ENCODE measurements around the gene AMIGO3. TPM values are rescaled to one million over a fixed set of nuclear protein-coding genes. Genes with fewer than 3 reads are reported as not detected.
A peak's percentile ranks its signal among the peaks of the same experiment; 100 is the strongest.

AMIGO3 gene
- total and polyA plus RNA-seq, 10 of the 15 experiments (the other 5 are each of a cell fraction or from before 2014, with no cell fraction given): 0.07 to 1.3 (median 0.44) TPM; not detected in 3

DNA sequence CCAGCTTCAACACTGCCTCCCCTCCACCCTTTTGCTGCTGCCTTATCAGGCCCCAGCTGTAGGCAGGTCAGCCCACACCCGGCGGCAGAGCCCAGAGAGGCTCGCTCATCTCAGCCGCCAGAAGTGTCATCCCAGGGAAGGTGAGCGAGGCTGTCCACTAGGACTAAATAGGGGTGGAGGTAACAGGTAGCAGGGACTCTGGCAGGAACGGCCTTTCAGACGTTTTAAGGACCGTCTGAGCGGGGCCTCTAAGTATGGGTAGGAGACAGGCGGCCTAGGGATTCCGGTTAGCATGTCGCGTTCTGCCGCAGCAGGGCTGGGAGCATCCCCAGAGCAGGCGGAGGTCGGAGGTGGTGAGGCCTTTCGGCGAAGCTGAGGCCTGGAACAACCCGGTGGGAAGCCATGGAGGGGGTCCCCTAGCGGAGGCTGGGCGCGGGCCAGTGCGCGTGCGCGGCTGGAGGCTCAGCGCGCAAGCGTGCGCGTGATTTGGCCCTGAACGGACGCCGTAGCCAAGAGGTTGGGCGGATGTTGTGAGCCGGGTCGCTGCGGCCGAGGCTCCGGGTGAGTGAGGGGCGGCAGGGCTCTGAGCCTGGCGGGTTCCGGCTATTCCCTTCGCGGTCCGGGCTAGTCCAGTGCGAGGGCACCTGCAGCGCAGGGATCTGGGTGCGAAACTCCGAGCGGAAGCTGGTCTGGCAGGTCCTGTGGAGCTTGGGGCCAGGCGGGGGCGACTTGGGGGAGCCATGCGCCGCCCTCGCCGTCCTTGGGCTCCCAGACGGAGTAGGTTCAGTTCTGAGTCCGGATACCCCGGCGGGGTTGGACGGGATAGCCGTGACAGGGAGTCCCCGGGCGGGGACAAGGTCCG is 30.2 kb downstream of the AMIGO3 start, which contains the start of the genes MST1 and RNF123 (continued):
- TF ChIP-seq E2F8 (IDR thresholded peaks at IDR 0.05; ENCODE audit: low read depth, partially characterized antibody) (no peak), BMI1 (IDR thresholded peaks at IDR 0.05; ENCODE audit: borderline replicate concordance) (no peak), TARDBP (IDR thresholded peaks at IDR 0.05; ENCODE audit: borderline replicate concordance) (0 out of 2 replicates have a peak, but pooled peaks have one; percentile 59), ATF7 (IDR thresholded peaks at IDR 0.05; ENCODE audit: low read depth) (no peak), POLR2AphosphoS2 (IDR thresholded peaks at IDR 0.05; ENCODE audit: low read depth, low read length) (no peak), NFYA (IDR thresholded peaks at IDR 0.05; ENCODE audit: borderline replicate concordance, low read depth, low read length) (no peak), RUNX3 (IDR thresholded peaks at IDR 0.05; ENCODE audit: low read length) (peak; percentile 39; the same call in 1 of the 2 replicates), ZNF207 (IDR thresholded peaks at IDR 0.05; ENCODE audit: borderline replicate concordance) (peak; percentile 69; the same call in 1 of the 2 replicates), ZSCAN29 (IDR thresholded peaks at IDR 0.05) (no peak), SREBF2 (IDR thresholded peaks at IDR 0.05; ENCODE audit: low read length) (no peak), BACH1 (IDR thresholded peaks at IDR 0.05; ENCODE audit: borderline replicate concordance) (peak; percentile 34; the same call in 1 of the 2 replicates), MXI1 (IDR thresholded peaks at IDR 0.05; ENCODE audit: low read depth, low read length) (peak; percentile 77; the same call in 1 of the 2 replicates), IRF5 (IDR thresholded peaks at IDR 0.05; ENCODE audit: borderline replicate concordance) (no peak), TBL1XR1 (IDR thresholded peaks at IDR 0.05; ENCODE audit: low read depth, low read length) (no peak), GATAD2B (conservative IDR thresholded peaks at IDR 0.05; ENCODE audit: low read depth) (peak; percentile 64; the same call in 1 of the 2 replicates), RFX5 (IDR thresholded peaks at IDR 0.05; ENCODE audit: low read depth, low read length) (no peak), SUZ12 (IDR thresholded peaks at IDR 0.05; ENCODE audit: unreplicated experiment) (no peak), POU2F2 (IDR thresholded peaks at IDR 0.05; ENCODE audit: borderline replicate concordance, low read depth, low read length) (peak; percentile 25; the same call in 1 of the 3 replicates), ASH2L (IDR thresholded peaks at IDR 0.05; ENCODE audit: borderline replicate concordance, low read depth) (peak; percentile 76; the same call in 1 of the 2 replicates), ZNF622 (IDR thresholded peaks at IDR 0.05) (no peak)
- TF ChIP-seq, protein P1, sequence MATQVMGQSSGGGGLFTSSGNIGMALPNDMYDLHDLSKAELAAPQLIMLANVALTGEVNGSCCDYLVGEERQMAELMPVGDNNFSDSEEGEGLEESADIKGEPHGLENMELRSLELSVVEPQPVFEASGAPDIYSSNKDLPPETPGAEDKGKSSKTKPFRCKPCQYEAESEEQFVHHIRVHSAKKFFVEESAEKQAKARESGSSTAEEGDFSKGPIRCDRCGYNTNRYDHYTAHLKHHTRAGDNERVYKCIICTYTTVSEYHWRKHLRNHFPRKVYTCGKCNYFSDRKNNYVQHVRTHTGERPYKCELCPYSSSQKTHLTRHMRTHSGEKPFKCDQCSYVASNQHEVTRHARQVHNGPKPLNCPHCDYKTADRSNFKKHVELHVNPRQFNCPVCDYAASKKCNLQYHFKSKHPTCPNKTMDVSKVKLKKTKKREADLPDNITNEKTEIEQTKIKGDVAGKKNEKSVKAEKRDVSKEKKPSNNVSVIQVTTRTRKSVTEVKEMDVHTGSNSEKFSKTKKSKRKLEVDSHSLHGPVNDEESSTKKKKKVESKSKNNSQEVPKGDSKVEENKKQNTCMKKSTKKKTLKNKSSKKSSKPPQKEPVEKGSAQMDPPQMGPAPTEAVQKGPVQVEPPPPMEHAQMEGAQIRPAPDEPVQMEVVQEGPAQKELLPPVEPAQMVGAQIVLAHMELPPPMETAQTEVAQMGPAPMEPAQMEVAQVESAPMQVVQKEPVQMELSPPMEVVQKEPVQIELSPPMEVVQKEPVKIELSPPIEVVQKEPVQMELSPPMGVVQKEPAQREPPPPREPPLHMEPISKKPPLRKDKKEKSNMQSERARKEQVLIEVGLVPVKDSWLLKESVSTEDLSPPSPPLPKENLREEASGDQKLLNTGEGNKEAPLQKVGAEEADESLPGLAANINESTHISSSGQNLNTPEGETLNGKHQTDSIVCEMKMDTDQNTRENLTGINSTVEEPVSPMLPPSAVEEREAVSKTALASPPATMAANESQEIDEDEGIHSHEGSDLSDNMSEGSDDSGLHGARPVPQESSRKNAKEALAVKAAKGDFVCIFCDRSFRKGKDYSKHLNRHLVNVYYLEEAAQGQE (IDR thresholded peaks at IDR 0.05; ENCODE audit: low read depth, low read length): no peak

All from GM12878 (cell line).